Nephron progenitor cell (in vitro differentiated cells): ENCODE data around the gene DYNLRB1.

Source experiments
- DNase-seq: peaks from one replicate; pipeline ENCODE4 v3.0.0; 2021
- H3K27ac Mint-ChIP-seq: 2 replicates; pipeline ENCODE4 v1.8.0; 2021; ENCODE audit warnings: mild to moderate bottlenecking, moderate library complexity, mixed read lengths
- H3K27me3 Mint-ChIP-seq: 2 replicates; pipeline ENCODE4 v1.8.0; 2021; ENCODE audit warnings: mild to moderate bottlenecking, low read depth, mixed read lengths; ENCODE audit not compliant: poor library complexity
- H3K36me3 Mint-ChIP-seq: 2 replicates; pipeline ENCODE4 v1.8.0; 2021; ENCODE audit warnings: low read depth, mixed read lengths
- H3K4me1 Mint-ChIP-seq: 2 replicates; pipeline ENCODE4 v1.8.0; 2021; ENCODE audit warnings: mixed read lengths
- H3K4me3 Mint-ChIP-seq: 2 replicates; pipeline ENCODE4 v1.8.0; 2021; ENCODE audit warnings: mild to moderate bottlenecking, moderate library complexity, mixed read lengths
- H3K9me3 Mint-ChIP-seq: 2 replicates; pipeline ENCODE4 v1.8.0; 2021; ENCODE audit warnings: mild to moderate bottlenecking, moderate library complexity, mixed read lengths
- TF ChIP-seq, protein P1 (sequence below): fragments of 200-600 bp; sonication (generic); IDR thresholded peaks from 2 replicates; pipeline ENCODE4 v1.5.0; 2021; ENCODE audit warnings: antibody characterized with exemption

DYNLRB1 gene

DNA sequence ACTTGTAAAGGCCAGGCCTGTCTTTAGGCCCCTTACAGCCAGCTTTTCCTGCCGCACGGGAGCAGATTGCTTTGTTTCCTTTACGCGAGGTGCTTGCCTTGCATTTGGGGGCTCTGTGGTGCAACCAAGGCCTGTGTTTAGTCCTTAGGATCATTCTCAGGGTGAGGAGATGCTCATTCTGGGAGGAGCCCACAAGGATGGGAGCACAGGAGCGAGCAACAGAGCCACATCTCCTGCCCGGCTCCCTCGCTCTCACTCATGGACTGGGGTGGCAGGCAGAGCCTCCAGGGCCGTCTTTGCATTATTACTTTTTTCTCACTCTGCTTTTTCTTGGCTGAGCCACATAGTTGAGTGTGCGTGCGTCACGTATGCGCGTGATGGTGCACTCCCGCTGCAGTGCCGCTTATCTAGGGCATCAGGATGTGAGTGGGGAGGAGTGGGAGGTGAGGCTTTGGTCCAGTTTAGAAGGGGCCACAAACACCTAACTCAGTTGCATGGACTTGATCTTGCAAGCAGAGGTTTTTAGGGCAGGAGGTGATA is 19.1 kb downstream of the DYNLRB1 start:
- no peaks in the 10 kb centered on the region for H3K27me3 Mint-ChIP-seq
- H3K36me3 Mint-ChIP-seq, result peaks cover 53% of the 10 kb centered on the region
- H3K27ac Mint-ChIP-seq, result peak overlapping the region; percentile 92
- no peak overlapping the region for H3K4me3 Mint-ChIP-seq
- TF ChIP-seq, protein P1, sequence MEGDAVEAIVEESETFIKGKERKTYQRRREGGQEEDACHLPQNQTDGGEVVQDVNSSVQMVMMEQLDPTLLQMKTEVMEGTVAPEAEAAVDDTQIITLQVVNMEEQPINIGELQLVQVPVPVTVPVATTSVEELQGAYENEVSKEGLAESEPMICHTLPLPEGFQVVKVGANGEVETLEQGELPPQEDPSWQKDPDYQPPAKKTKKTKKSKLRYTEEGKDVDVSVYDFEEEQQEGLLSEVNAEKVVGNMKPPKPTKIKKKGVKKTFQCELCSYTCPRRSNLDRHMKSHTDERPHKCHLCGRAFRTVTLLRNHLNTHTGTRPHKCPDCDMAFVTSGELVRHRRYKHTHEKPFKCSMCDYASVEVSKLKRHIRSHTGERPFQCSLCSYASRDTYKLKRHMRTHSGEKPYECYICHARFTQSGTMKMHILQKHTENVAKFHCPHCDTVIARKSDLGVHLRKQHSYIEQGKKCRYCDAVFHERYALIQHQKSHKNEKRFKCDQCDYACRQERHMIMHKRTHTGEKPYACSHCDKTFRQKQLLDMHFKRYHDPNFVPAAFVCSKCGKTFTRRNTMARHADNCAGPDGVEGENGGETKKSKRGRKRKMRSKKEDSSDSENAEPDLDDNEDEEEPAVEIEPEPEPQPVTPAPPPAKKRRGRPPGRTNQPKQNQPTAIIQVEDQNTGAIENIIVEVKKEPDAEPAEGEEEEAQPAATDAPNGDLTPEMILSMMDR, result no peak
- no peaks in the 10 kb centered on the region for H3K9me3 Mint-ChIP-seq
- peaks cover 5% of the 10 kb centered on the region for H3K4me1 Mint-ChIP-seq
- no peak for DNase-seq

DNA sequence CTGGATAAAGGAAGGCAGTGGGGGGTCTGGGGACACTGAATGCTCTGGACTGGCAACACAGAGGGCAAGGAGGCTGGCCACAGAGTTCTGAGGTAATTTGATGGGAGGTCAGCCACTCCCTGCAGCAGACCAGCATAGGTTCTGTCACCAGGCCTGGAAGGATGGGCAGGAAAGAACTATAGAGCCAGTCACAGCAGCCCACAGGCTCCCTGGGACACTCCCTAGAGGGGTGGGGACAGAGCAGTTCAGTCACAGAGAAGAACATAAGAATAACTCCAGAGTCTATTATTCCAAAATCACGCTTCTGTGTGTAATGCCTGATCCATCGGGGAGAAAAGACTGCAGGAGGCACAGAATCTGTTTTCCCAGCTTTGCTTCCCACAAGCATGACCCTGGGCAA is 19.6 kb downstream of the DYNLRB1 start:
- Mint-ChIP-seq H3K27ac (peak overlapping the region; percentile 92), H3K27me3 (no peaks in the 10 kb centered on the region), H3K36me3 (peaks cover 53% of the 10 kb centered on the region), H3K4me1 (peaks cover 5% of the 10 kb centered on the region), H3K4me3 (no peak overlapping the region), H3K9me3 (no peaks in the 10 kb centered on the region)
- DNase-seq, result no peak
- TF ChIP-seq, protein P1, result no peak

DNA sequence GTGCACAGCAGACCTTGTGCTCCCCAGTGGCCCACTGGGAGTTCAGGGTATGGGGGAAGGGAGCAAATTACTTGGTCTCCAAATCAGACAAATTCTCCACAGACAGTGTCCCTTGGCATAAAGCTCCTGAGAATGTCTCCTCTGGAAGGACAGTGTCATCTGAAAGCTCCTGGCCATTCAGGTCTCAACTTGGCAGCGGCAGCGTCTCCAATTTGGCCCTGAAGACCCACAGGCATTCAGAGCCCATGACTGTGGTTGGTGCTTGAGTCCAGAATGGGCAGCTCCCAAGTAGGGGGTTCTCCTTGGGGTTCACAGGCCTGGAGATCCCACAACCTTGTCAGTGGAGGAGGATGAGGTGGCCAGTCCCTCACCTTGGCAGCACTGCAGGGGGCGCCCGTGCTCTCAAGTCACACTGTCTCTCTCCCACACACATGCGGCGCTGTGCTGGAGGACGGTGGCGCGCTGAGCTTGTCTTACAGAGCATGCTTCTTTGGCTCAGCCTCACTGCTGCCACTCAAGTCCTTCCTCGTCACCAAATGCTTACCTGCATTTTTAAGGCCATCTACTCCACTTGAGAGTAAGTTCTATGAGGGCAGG is 20.7 kb downstream of the DYNLRB1 start:
- TF ChIP-seq, protein P1, result peak; percentile 31
- H3K4me1 Mint-ChIP-seq, result no peaks in the 10 kb centered on the region
- H3K27me3 Mint-ChIP-seq, result no peaks in the 10 kb centered on the region
- peak; percentile 59 for DNase-seq
- H3K9me3 Mint-ChIP-seq, result no peaks in the 10 kb centered on the region
- H3K27ac Mint-ChIP-seq, result no peak overlapping the region
- peaks cover 54% of the 10 kb centered on the region for H3K36me3 Mint-ChIP-seq
- H3K4me3 Mint-ChIP-seq, result no peak overlapping the region

DNA sequence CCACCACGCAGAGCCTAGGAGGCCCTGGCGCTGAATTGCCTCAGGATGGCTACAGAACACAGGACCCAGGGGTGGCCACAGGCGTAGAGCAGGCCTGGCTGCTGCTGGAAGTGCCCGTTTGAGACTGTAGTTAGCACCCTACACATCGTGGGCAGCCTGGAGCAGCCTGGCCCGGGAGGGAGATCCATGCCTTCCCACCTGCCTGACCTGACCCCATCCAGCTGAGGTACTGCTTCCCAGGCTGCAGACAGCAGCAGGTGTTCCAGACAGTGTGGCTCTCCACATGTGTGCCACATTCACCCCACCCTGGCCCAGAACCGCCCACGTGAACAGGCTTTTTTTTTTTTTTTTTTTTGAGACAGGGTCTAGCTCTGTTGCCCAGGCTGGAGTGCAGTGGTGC is 21.4 kb downstream of the DYNLRB1 start:
- H3K27ac Mint-ChIP-seq, result no peak overlapping the region
- no peaks in the 10 kb centered on the region for H3K9me3 Mint-ChIP-seq
- H3K36me3 Mint-ChIP-seq, result peaks cover 54% of the 10 kb centered on the region
- H3K4me1 Mint-ChIP-seq, result no peaks in the 10 kb centered on the region
- H3K27me3 Mint-ChIP-seq, result no peaks in the 10 kb centered on the region
- H3K4me3 Mint-ChIP-seq, result no peak overlapping the region
- TF ChIP-seq, protein P1, result no peak
- no peak for DNase-seq

DNA sequence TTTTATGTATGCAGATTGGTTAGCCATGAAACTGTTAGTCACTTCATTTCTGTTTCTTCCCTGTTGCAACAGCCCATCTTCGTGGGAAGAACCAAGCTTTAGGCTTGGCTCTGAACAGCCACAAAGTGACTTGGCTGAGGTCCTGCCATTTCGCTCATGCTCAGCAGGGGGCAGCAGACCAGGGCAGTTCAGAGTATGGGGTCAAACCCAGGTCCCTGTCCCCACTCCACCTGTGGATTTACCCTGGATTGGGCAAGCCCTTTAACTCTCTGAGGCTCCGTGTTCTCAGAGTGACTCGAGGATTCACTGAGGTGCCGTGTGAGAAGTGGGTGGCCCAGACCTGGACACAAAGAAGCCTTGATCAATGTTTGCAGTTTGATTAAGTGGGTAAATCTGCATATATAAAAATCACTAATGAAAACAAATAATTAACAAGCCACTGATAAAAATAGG is 22.5 kb downstream of the DYNLRB1 start:
- TF ChIP-seq, protein P1, result peak; percentile 71
- peaks cover 6% of the 10 kb centered on the region for H3K4me1 Mint-ChIP-seq
- no peak overlapping the region for H3K4me3 Mint-ChIP-seq
- H3K27me3 Mint-ChIP-seq, result peaks cover under 1% of the 10 kb centered on the region
- peak; percentile 59 for DNase-seq
- peaks cover 54% of the 10 kb centered on the region for H3K36me3 Mint-ChIP-seq
- no peak overlapping the region for H3K27ac Mint-ChIP-seq
- H3K9me3 Mint-ChIP-seq, result no peaks in the 10 kb centered on the region

DNA sequence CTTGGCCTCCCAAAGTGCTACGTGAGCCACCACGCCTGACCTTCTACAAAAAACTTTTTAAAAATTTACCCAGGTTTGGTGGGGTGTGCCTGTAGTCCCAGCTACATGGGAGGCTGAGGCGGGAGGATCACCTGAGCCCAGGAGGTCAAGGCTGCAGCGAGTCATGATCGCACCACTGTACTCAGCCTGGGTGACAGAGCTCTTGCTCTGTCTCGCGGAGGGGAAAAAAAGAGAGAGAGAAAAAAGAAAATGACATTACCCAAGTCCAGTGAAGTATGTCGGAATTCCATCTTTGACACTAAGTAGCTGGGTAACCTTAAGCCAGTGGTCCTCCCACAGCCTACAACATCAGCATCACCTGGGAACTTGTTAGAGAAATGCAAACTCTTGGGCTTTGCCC is 23.5 kb downstream of the DYNLRB1 start:
- H3K36me3 Mint-ChIP-seq, result peaks cover 46% of the 10 kb centered on the region
- TF ChIP-seq, protein P1, result no peak
- no peak overlapping the region for H3K27ac Mint-ChIP-seq
- H3K27me3 Mint-ChIP-seq, result peaks cover 6% of the 10 kb centered on the region
- no peaks in the 10 kb centered on the region for H3K9me3 Mint-ChIP-seq
- H3K4me3 Mint-ChIP-seq, result no peak overlapping the region
- no peak for DNase-seq
- peaks cover 16% of the 10 kb centered on the region for H3K4me1 Mint-ChIP-seq
